ENCODE measurements around the gene TRIM2.
A peak's percentile ranks its signal among the peaks of the same experiment; 100 is the strongest.
"Not testable (repeated sequence)": the region's sequence is repeated elsewhere in the genome, so short reads cannot be mapped to it uniquely, and the experiment has no call there.

The TRIM2 gene

DNA sequence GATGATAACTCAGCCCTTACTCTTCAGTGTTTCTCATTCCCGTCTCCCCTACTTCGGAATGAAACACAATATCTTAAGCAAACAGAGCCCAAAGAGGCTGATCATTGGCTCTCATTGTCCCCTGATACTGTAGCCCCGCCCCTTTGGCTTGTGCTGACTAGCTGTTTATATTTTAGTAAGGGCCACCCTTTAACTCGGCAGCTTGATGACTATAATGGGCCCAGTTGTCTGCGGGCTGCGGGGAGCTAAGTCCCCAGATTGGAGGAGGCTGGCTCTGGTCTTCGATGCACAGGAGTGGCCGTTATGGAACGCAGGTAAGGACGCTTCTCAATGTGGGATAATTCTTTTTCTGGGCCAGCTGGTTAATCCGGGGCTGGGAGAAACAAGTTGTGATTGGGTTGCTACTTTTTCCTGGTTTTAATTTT lies at the start of gene TRIM2:
TSS of gene TRIM2 (plus strand) at position 197 of the 425 bp plus-strand sequence. CDS start at position 285, 88 bp downstream.
- DNase-seq: no peak

DNA sequence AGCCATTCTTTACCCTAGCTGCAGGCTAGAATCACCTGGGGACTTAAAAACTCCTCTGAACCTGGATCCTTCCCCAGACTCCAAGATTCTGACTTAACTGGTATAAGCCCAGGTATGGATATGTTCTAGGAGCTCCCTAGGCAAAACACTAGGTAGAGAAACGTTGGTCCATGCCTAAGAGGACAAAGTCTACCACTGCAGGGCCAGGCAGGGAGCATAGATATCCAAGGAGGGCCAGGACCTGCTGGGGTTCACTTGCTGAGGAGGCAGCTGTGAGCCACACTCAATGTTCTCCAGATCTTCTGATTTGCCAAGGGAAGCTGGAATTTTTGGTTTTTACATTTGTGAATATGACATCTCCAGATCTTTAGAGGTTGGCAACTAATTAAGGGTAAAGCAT lies 48.6 kb upstream of the TRIM2 start:
- no peak for DNase-seq

DNA sequence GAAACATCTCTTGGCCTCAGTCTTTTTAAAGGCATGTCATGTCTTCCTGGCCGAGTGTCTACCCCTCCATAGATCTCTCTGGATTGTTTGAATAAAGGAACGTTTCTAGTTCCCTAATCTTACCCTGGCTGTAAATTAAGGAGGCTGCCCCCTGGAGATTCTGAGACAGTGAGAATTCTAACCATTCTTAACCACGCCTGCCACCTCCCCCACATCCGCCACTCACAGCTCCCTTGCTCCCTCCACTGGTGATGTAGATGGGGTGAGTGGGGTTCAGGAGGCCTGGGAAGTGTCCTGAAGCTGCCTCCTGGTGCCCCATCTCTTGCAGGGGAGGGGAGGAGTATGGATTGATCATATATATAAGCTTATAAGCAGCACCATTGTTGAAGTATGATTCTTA lies 48.0 kb upstream of the TRIM2 start:
- DNase-seq: peak; percentile 24

DNA sequence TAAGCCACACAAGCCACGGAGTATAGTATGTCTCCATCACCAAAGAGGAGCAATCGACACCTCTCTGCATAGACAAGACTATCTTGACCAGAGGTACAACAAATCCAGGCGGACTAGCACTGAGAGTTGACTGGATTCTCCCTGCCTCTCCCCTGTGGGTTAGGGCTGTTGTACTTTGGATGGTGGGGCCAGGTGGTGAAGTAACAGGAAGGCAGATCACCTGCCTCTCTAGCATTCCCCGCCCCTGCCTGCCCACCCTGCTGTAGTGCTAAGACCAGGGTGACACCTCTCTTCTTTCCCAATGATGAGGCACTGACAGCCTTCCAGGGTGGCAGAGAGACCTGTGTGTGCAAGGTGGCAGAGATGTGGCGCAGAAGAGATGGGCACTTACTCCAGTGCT lies 47.5 kb upstream of the TRIM2 start:
- DNase-seq: no peak

DNA sequence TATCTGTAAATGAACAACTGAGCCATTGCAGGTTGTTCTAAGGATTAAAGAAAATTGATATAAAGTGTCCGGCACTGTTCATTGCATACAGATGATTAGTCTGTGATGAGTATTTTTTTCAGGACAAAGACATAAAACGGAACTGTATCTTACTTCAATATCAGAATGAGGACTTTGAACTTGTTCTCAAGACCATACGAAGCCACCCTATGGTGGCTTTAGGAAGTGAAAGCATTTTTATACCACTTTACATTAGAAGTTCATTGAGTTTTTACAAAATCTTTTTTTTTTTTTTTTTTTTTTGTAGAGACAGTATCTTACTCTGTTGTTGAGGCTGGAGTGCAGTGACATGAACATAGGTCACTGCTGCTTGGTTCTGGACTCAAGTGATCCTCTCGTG lies 45.2 kb upstream of the TRIM2 start:
- no peak for DNase-seq

DNA sequence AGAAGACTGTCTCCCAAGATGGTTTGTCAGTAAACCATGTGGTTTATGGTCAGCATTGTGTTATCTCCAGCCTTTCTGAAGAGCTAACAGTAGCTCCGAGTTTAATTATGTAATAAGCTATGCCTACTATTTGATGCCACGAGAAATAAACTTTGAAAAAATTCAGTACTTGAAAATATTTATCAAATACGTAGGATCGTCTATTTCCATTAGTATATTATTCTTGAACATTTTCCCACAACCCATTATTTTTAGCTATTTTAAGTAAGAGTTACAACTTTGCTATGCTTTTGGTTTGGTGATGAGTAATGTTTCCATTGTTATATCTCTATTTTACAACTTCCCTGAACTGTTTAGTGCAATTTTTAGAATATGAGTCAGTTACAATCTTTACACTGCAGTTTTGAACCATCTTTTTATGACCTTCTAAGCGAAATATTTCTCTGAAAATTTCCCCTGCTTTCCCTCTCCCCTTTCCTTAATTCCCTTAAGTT lies 44.5 kb upstream of the TRIM2 start:
- DNase-seq: no peak

DNA sequence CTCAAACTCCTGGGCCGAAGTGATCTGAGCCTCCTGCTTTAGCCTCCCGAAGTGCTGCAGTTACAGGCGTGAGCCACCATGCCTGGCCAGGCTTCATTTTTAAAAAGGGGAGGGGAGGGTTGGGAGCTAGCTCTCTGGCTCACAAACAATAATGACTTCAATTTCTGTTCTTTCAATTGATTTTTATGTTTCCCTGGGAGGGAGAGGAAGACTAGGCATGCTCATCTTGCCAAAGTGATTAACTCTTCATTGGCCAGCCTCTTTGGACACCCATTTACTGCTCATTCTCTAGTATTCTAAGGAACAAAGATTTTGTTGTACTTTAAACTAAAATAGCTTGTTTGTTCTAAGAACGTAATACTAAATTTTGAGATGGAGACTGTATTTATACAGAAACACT lies 43.4 kb upstream of the TRIM2 start:
- no peak for DNase-seq

DNA sequence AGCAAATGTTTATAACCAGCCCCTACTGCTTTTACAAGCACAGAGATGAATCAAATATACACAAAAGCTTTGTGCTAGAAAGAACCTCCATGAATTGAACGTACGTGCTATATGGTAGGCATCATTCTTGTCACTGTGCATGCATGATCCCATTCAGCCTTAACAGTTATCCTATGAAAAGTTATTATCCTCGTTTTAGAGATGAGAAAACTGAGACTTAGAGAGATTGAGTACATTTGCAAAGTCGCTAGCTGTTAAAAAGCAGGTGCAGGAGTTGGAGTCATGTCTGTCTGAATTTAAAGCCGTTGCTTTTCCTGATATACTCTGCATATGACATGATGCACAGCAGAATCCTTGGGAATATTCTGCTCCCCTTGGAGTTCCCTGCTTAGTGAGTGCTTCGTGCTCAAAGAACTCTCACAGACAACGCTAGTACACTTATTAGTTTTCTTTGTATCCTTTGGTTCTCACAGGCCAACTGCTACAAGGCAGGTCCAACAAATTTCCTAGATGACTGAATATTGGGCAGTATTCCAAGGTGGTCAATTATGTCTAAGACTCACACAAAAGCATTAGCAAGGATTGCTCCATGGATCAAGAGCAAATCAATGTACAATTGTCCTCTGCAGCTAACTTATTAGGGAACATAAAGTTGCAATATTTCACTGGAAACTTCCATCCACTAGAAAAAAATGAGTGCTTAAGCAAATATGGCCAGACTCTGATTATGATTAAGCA lies 42.8 kb upstream of the TRIM2 start:
- no peak for DNase-seq

DNA sequence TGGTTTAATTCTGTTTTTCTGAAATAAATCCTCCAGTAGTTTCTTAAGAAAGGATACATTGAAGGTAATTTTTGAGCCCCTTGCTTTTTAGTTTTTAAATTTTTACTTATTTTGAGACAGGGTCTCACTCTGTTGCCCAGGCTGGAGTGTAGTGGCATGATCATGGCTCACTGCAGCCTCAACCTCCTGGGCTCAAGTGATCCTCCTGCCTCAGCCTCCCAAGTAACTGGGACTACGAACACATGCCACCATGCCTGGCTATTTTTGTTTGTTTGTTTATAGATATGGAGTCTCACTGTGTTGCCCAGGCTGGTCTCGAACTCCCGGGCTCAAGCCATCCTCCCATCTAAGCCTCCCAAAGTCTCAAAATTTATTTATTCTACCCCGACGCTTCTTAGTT lies 39.0 kb upstream of the TRIM2 start:
- DNase-seq: not testable (repeated sequence)

DNA sequence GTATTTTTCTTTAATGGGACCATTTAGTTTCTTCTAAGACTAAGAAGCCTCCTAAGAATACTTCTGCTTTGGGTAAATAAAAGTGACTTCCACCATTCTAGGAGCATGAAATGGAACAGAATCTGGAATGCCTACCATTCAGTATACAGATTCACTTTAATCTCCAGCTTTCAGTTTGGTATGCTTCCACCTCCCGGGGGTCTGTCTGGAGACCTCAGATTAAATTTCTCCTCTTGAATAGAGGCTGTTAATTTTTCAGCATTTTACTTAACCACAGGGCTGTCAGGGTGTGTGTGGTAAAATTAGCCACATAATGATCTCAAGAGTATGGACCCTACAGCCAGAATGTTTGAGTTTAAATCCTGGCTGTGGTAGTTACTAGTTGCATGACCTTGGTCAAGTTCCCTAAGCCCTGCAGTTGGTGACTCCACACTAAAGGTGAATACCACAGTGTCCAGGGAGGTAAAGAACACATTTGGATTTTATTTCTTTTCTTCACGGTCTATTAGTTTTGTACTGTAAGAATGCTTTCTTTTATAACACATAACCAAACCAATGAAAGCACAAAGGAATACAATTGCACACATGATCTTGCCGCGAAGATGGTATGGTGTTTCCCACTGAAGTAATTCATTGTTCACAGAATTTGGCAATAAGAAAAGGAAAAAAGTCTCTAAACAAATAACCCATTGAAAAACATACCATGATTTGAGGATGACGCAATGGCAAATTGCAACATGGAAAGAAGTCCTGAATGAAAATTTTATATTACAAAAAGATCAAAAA lies 37.3 kb upstream of the TRIM2 start:
- DNase-seq: no peak

DNA sequence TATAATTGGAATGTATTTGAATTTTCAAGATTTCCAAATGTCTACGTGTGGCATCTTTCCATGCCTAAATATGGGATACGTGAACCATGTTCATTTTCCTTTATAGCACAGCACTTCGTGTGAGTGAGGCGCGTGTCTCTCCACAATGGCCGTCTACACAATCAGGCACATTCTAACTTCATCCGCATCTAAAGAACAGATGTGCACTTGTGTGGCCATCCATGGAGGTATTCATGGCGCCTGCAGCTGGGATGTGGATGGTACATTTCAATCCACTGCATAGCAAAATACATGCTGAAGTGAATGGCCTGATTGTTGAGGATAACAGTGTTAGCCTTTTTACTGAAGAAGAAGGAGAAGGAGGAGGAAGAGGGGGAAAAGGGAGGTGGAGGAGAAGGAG lies 34.5 kb upstream of the TRIM2 start:
- DNase-seq: no peak

DNA sequence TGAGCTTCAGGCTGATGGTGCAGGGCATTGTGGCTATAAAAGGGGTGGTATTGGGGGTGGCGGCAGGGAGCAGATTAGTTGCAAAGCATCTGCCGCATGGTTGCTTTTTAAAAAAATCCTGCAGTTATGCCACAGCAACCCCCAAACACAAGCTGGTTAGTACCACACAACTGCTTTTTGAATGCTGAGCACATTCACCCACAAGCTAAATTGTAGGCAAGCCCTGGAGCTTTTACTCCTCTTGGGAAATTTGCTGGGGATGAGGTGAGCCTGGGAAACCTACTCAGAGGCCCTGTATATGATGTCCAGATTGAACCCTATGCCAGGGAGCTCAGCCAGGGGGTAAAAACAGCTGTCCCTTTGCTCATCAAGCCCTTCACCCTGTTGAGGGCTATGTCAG lies 33.8 kb upstream of the TRIM2 start:
- DNase-seq: no peak

DNA sequence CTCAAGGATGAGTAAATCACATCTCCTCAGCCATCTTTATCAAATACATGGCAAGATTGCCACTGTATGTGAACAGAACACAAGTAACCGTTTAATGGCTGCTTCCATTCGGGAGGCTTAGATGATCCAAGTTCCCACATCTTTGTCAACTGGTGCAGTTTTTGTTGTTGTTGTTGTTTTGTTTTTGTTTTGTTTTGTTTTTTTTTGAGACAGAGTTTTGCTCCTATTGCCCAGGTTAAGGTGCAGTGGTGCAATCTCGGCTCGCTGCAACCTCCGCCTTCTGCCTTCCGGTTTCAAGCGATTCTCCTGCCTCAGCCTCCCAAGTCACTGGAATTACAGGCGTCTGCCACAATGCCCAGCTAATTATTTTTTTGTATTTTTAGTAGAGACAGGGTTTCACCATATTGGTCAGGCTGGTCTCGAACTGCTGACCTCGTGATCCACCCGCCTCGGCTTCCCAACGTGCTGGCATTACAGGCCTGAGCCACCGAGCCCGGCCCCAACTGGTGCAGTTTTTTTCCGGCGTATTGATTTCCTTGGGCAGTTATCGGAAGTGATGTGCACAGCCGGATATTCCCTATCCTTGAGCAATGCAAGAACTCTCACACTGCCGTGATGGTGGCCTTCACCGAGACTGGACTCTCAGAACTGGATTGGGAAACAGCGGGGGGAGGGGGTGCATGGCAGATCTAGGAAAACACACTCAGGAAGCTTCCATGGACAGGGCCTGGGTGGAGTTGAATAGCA lies 29.2 kb upstream of the TRIM2 start:
- DNase-seq: no peak

DNA sequence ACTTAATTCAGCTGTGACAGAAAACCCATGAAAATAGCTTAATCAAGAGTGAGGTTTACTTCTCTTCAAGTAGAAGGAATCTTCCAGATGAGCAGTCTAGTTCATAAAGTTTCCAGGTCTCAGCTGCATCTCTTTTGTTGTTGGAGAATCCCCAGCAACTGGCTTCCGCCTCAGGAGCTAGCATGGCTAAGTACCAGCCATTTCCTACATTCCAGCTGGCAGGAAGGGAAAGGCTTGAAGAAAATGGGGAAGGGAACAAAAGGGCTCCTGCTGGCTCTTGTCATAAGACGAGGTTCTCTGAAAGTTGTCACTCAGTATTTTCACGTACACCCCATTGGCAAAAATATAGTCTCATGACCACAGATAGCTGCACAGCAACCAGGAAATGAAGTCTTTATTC lies 27.3 kb upstream of the TRIM2 start:
- no peak for DNase-seq

DNA sequence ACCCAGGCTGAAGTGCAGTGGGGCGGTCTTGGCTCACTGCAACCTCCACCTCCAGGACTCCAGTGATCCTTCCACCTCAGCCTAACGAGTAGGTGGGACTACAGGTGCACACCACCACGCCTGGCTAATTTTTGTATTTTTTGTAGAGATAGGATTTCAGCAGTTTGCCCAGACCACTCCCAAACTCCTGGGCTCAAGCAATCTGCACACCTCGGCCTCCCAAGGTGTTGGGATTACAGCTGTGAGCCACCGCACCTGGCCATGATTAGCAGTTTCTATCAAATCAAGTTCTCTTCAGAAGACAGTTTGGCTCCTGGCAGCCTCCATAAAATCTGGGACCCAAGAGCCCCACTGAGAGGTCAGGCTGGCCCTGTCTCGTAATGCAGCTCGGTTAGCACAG lies 26.4 kb upstream of the TRIM2 start:
- no peak for DNase-seq

DNA sequence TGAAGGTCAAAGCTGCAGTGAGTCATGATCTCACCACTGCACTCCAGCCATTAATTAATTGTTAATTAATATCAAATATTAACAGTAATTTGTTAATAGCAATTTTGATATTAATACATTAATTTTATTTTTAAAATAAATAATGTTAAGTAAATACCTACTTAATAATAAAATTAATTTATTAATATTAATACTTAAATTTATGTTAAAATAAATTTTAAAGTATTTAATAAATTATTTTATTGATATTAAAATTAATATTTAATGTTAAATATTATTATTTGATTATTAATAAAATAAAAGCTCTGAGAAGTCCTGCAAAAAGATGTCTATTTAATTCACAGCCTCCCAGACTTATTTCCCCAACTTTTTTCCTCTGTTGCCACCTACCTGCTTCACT lies 25.1 kb upstream of the TRIM2 start:
- no peak for DNase-seq

DNA sequence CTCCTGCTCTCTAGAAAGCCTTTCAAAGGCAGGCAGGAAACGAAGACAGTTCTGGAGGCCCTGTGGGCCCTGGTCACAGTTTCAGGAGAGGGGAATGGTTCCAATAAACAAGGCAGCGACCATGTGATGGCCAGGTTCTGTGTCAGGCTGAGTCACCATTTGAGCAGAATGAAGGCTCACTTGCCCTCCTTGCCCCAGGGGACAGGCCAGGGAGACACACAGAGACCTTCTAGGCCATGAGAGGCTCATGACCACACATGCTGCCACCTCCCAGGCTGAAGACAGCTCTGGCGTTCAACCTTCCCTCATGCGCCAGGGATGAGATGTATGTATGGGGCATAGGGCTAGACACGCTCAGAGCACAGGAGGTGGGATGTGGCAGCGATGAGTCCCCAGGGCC lies 22.9 kb upstream of the TRIM2 start:
- no peak for DNase-seq

DNA sequence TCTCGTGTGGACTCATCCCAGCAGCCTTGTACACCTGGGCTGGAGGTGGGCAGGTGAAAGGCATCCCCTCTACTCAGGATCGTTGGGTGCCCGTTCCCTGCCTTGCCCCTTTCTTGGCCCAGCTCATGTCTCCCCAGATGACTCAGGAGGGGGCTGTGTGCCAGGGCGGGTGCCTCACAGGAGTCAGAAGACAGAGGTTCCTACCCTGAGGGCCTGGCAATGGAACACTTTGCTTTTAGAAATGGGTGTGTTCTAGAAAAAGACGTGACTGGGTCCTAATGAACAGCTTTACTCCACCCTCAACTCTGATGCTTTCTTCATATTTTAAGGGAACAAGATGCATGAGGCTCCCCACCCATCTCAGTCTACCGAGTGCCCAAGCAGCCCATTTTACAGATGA lies 22.5 kb upstream of the TRIM2 start:
- DNase-seq: no peak

DNA sequence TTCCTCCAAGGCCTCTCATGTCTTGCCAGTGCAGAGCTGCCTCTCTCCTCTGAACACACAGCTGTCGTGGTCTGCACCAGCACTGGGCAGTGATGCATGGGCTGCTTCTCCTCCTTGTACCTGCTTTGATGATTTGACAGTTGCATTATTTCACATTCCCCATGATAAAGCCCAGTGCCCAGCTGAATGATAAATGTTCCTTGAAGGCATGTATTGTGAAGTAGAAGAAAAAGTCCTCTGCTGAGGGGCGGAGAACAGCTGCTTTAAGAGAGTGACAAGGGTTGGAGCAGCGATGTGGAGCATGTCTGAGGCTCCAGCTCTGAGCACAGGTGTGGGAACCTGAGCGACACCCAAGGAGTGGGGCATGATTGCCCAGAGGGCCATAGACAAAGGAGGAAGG lies 21.1 kb upstream of the TRIM2 start:
- no peak for DNase-seq

DNA sequence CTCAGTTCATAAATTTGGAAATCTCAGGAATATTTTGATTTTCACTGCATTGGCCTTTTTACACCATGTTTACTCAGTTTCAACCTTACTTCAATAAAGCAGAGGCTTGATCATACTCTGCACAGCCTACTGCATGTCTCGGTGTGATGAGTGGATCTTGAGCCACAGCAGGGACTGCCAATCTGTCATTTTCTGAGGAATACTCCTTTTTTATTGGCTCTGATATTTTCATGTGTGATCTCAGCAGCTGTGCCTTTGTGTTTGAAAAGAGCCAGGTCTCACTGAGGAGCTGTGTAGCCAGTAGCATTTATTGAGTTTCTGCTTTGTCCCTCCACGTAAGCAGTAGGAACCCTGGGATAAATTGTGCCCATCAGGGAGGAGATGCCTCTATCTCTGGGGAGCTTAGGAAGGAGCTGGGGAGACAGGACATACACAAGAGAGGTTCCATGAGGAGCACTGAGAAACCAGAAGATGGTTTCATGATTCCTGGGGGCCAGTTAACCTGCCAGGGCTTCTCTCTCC lies 18.9 kb upstream of the TRIM2 start:
- no peak for DNase-seq

DNA sequence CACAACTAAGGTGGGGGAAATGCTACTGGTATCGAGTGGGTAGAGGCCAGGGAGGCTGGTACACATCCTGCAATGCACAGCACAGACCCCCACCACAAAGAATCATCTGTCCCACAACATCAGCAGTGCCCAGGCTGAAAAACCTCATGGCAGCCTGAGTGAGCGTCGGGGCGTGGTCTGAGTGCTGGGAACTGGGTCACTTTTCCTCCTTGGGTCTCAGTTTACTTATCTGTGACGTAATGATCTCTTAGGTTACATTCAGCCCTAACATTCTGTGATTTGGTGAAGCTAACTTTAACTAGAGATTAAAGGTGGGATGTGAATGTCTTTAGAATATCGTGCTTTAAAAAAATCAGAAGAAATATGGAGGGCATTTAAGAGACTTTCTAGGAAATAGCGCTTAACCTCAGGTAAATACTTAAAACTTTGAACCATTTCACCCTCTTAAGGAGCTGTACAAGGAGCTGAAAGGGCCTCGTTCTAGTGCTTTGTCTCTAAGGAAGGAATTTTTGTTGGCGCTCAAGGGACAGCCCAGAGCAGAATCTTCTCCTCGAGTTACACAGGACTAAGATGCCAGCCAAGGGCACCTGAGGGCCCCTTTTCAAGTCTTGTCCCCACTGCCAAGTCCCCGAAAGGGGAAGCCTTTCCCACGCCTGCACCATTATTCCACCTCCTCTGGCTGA lies 18.1 kb upstream of the TRIM2 start:
- no peak for DNase-seq

DNA sequence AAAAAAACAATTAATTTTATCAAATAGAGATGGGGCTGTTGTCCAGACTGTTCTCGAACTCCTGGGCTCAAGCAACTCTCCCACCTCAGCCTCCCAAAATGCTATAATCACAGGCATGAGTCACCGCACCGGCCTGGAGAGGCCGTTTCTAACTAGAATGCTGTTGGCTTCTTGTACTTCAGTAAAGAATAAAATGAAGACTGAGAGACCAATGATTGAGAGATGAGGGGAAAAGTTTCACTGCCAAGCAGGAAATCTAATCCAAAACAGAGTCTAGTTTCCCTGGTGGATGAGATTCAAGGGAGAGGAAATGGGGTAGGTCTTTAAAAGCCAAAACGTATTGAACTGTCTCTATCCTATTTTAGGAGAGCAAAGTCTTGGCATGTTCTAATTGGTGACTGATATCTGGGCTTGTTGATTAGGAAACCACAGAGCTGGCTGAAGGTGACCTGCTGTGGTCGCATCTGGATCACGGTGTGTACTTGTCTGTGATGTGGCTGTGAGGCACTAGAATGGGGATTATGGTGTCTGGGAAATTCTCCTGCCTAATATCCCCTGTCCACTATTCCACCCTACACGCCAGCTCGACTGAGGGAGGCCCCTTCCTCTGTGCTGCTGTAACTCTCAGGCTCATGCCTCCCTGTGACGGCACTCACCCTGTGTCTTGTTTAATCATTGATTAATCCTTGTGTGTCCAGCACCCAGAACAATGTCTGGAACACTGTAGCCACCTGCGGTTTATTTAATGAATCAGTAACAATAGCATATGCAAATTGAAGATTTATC lies 15.0 kb upstream of the TRIM2 start:
- DNase-seq: no peak
